ENCODE measurements around the gene SOBP. TPM values are rescaled to one million over a fixed set of nuclear protein-coding genes. Genes with fewer than 3 reads are reported as not detected.

SOBP gene
- total RNA-seq, 1 donor from 2014 or later: 1.7 TPM

DNA sequence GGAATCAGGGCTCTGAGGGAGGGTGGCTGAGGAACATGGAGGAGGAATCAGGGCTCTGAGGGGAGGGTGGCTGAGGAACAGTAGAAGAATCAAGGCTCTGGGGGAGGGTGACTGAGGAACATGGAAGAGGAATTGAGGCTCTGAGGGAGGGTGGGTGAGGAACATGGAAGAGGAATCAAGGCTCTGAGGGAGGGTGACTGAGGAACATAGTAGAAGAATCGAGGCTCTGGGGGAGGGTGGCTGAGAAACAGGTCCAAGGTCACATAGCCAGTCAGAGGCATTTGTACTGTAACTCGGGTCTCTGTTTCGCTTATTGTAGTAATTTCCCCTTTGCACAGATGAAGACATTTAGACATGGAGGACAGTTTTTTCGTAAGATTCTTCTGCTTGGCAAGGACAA lies 164.8 kb downstream of the SOBP start:
- ATAC-seq (peak; percentile 55), DNase-seq (ENCODE audit: low spot score) (no peak)

DNA sequence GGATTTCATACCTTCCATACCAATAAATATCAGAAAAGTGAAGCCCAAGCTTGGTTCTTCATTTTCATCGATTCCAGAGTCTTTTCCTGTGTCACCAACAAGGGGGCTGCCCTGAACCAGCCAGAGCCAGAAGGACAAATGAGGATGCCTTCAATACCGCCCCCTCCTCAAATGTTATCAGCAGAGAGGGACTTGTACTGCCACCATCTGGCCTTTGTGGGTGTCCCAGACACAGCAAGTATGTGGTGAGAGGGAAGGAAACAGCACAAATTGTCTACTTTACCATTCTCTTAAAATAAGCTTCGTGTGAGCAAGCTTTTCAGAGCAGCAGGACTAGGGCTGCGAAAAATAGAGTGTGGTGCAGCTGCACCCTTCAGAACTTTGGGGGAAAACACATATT lies 165.3 kb downstream of the SOBP start:
- no peak for DNase-seq (ENCODE audit: low spot score)
- ATAC-seq: peak; percentile 47

DNA sequence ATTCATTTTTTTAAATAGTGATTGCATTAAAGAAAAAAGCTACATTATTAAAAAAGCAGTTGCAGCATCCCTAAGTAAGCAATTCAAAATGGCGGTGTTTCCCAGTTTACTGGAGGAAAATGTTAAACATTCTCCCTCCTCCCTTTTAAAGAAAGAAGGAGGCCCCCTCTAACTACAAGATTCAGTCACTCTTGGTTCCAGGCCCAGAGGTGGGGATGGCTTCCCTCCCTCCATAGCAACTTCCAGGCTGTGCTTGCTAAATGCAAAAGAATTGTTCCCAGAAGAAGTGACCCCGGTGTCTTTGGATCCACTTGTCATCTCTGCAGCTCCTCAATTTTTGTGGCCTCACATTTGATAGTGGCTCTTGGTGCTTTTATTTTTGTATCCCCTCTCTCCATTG lies 165.9 kb downstream of the SOBP start:
- ATAC-seq (no peak), DNase-seq (ENCODE audit: low spot score) (no peak)

DNA sequence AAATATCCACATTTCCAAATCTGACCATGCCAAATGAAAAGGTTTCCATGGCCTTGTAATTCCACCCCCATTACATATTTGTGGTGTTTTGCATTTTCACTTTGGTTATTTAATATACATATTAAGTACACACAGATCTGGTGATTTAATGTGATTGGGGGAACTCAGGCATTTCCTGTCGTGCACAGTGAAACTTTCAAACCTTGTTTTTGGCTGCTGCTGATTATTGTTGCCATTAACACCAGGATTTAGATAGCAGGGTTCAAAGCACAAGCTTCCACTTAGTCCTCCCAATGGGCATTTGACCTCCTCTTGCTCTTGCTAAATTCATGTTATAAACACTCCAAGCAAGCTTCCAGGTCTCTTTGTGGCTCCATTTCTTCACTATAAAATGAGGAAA lies 166.5 kb downstream of the SOBP start:
- ATAC-seq (no peak), DNase-seq (ENCODE audit: low spot score) (no peak)

DNA sequence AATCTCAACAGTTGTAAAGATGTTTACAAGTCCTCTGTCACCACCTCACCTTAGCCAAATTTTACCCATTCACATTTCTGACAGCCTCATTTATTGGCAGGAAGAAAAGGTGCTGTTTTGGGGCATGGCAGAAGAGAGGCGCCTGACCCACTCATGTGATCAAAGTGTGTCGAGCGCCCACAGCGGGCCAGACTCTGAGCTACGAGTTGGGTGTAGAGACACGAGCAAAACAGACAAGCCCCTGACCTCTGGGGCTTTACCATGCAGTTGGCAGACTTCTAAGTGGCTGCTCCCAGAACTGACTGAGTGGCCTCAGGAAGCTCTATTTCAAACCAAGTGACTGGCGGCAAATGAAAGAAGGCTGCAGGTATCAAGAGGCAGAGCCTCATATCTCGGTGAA lies 167.0 kb downstream of the SOBP start:
- ATAC-seq: no peak
- DNase-seq (ENCODE audit: low spot score): no peak

DNA sequence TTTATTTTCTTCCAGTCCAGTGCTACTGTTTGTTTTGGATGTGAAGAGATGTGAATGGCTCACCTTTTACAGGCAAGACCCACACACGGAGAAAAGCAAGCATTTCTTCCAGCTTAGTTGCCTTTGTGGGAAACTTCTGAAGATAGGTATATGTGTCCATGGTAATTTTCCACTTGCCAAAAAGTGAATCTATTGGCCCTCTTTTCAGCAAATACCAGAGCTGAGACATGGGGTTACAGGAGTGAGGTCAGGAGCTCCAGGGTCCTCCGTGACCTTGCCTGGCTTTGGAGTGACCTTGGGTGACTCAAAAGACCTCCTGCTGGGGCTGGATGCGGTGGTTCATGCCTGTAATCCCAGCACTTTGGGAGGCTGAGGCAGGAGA lies 167.4 kb downstream of the SOBP start:
- DNase-seq (ENCODE audit: low spot score): no peak
- no peak for ATAC-seq

DNA sequence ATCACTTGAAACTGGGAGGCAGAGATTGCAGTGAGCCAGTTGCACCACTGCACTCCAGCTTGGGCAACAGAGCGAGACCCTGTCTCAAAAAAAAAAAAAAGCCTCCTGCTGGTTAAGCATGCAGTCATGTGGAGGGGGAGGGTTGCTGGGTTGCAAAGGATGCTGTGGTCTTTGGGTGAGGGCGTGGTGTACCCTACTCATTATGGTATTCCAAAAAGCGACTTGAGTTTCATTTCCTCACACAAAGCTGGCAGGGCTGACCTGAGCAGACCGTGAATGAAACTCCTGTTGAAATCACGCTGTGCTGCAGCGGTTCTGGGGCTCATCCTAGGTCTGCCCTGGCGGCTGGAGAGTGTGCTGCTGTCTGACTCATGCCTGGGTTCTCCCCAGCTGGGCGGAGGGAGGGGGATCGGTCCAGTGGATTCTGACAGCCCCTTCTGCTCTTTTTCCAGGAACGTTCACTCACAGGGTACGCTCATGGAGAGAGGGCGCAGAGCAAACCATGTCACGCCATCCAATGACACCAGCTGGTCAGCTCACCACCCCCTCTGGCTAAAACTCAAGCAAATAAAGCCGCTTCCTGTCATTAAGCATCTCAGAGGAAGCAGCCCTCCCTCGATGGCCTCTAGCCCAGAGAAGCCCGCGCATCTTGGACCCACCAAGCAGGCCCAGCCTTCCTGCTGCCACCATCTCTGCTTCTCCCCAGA lies 168.0 kb downstream of the SOBP start:
- peak; percentile 53 for ATAC-seq
- no peak for DNase-seq (ENCODE audit: low spot score)

DNA sequence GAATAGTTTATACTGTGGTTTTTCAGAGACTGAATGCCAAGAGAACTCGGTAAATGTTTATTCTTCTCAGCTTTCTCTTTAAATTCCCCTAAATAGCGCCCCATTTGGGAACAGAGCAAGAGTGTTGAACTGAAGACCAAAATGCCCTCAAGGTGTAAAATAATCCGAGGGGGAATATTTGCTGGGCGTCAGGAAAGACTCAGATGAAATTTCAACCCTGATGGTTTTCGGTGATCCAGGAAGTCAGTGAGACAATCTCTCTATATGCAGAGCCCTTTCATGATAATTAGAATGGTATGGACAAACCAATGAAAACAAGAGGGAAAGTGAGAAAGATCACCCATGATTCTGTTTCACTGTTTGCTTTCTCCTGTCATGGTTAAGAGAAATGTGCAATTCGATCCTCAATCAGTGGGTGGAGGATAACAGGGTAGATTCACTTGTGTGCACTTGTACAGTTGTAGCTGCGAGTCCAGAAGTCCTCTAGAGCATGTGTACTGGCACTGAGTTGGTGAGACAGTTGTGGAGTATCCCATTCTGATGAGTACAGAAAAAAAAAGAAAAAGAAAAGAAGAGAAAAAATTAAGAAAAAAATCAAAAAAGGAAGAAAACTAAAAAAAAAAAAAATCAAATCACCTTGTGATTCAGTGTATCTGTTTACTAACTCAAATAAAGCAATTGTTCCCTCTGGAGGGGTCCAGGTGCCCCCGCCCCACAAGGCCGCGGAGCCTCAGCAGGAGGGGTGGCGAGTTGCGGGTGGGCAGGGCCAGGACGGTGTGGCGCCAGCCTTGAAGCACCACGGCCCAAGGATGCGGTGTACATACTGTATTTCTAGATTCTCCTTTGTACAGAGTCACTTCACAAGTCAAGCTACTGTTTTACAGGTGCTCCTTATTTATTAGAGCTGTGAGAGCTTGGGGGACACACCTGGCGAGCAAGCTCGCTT lies 169.3 kb downstream of the SOBP start:
- DNase-seq (ENCODE audit: low spot score) (no peak), ATAC-seq (no peak)

DNA sequence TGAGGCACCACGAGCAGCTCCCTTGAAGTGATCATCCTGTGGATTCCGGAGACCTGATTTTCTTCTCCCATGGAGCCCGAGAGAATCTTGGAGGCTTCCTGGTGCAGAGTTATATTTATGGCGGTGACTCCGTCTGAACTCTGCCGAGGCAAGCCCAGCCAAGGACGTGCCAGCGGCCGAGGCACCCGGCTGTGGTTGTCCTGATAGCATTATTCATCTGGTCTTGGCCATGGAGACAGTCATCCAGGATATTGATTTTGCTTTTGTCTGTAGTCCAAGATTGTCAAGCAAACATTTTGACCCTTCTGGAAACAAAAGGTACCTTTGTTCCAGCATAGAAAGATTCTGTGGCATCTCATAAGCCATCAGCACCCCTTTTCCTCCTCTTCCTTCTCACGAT lies 170.9 kb downstream of the SOBP start:
- DNase-seq (ENCODE audit: low spot score) (no peak), ATAC-seq (peak; percentile 33)

DNA sequence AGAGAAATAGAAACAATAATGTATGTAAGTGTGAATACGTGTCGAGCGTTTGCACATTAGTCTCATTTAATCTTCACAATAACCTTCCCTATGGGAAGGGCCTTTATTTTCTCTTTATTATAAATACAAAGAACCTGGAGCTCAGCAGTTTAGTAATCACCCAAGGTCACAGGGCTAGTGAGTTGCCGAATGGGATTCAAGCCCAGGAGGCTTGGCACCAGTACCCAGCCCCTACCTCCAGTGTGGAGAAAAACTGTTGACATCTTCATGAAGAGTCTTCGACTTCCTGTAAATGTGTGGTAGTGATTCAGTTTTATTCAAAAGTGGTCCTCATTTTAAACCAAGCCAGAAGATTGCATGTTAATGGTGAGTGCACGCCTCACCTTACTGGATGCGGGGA lies 171.4 kb downstream of the SOBP start:
- ATAC-seq (peak; percentile 50), DNase-seq (ENCODE audit: low spot score) (no peak)

DNA sequence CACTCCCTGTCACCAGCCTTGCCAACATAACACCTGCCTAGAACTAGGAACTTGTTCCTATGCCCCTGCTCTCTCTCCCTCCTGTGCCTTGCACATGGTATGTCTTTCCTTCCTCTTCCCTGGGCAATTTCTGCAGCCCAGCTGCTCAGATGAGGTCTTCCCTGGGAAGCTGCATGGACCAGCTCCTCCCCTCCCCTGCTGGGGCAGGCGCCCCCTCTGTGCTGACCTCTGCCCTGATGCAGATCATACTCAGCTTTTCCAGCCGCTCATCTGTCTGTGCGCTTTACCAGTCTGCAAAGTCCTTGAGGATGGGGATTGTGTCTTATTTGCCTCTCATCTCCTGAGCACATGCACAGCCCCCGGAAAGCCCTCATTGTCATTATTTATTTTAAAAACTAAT lies 172.4 kb downstream of the SOBP start:
- ATAC-seq: no peak
- DNase-seq (ENCODE audit: low spot score): no peak

DNA sequence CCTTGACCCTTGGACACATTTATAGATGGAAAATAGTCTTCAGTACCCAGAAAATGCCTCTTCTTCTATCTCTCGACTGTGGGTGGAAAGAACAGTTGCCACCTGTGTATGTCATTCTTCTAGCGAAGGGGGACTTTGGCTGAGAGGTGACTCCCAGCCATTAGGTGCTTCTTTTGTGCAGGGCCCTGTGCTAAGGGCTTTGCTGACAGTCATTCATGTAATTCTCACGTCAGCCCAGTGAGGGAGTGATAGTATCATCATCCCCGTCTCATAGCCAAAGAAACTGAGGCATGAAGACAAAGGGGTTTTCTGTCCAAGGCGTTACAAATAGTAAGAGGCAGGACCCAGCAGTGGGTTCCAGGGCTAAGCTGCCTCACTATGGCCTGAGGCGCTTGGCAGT lies 173.4 kb downstream of the SOBP start:
- DNase-seq (ENCODE audit: low spot score): no peak

DNA sequence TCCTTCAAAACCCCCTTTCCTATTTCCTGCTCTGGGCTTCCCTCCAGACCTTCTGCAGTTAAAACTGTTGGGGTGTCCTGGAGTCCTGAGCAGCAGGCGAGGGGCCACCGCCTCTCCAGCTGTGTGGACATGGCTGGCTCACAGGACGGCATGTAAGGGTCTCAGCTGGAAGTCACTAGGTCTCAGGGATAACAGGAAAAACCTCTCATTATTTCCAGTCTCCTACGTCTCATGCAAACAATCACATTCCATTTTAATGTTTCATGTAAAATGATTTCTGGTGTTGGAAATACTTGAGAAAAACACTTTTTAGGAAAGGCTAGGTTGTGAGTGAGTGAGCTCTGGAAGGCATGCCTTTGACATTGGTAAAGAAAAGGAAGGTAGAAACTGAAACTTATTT lies 175.5 kb downstream of the SOBP start:
- DNase-seq (ENCODE audit: low spot score) (no peak), ATAC-seq (no peak)

More for the DNA sequence above, 173.4 kb downstream of the SOBP start:
- no peak for ATAC-seq

DNA sequence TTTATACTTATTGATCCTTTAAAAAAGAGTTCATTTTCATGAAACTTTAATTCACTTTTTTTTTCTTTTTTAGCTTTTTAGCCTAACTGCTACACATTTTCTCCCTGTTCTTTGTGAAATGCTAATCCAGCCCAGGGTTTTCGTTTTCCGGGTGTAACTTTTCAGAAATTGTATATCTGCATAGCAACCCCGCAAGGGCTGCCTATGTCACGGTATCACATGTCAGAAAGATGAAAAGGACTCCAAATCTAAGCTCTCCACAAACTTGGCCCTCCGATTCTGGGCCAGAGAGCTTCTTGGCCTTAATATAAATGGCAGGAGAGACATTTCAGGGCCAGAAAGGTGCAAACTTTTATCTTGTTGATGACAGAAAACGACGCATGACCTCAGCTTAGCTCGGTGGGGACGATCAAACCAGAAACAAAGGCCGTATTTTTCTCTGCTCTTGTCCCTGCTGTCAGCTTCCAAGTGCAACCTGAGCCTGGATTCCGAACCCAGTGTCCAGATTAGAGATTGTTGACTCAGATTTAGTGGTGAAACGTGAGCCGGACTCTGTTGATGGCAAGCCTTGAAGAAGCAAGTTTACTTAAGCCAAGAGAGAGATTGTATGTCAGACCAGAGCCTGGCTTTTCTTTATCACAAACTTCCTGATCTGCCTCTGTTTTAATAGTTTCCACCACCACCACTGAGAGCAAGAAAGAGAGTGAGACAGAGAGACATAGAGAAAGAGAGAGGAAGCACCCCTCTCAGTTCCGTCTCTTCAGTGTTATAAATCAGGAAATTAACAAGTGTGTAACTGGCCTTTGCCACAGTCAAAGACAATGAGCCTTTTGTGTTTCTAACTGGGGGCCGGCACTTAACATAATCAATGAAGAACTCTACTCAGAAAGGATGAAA lies 176.4 kb downstream of the SOBP start:
- no peak for ATAC-seq
- no peak for DNase-seq (ENCODE audit: low spot score)

DNA sequence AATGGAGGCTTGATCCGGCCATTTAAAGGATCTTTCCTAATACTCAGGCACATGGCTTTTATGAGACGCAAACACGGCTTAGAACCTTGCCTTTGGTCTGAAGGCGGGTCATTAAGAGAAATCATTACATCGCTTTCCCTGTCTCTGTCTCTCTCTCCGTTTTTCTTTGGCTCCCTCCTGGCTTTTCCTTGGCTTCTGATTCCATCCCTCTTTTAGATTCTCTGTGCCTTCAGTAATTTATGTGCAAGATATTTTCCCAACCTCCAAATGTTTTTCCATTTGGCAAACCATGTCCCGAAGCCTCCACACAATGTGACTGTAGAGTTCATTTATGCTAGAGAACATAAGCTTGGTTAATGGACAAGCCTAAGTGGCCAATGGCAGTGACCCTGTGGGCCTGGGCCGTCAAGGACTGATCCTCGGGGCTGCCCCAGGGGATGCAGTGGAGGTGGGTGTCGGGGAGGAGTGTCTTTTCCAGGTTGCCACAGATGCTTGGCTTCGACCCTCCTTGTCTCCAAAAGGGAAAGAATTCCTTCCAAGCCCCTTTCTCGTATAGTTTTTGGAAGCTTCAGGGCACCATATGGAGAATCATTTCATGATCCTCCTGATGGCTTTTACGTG lies 177.2 kb downstream of the SOBP start:
- ATAC-seq: no peak
- no peak for DNase-seq (ENCODE audit: low spot score)

DNA sequence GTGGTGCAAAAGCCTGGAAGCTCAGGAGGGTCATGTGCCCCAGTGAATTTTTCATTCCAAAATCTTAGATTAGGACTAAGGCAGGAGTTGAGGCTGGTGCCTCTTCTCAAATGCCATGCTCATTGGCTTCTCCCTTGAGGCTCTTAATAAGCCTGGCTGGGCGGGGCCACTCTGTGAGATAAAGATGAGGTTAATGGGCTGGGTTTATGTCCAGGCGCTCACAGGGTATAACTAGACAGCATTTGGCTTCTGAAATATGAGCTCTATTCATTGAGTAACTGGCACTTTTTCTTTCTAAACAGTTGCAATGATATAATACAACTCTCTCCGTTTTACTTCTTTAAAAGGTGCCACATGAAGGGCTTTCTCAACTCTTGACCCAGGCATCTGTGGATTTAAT lies 177.9 kb downstream of the SOBP start:
- DNase-seq (ENCODE audit: low spot score) (no peak), ATAC-seq (no peak)

DNA sequence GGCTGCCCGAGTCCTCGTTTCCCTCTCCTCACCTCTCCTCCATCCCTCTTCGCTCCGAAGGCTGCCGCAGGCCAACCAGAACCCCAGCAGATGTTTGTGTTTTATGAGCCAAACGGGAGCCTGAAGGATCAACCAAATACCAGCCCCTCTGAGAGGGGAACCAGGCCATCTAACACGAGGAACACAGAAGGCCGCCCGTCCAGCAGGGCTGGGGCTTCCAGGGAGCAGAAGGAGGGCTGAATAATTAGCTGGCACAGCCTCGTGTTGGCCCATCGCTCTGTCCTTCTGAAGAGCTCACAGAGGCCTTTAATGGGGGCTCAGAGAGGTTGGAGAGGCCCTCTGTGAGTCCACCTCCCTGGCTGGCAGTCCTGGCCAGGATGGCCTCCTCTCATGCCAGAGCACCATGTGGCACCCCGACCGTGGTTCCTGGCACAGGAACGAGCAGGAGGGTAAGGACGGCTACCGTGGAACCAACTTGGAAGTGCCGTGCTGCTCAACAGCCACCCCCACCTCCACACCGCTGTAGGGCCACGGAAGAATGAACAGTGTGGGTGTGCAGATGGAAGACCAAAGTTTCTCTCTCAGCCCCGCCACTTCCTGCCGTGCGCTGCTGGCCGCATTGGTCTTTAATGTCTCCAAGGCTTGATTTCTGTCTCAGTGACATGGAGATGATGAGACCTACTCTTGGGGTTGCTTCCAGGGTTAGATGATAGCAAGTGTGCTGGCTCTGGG lies 179.0 kb downstream of the SOBP start:
- DNase-seq (ENCODE audit: low spot score) (no peak), ATAC-seq (no peak)

DNA sequence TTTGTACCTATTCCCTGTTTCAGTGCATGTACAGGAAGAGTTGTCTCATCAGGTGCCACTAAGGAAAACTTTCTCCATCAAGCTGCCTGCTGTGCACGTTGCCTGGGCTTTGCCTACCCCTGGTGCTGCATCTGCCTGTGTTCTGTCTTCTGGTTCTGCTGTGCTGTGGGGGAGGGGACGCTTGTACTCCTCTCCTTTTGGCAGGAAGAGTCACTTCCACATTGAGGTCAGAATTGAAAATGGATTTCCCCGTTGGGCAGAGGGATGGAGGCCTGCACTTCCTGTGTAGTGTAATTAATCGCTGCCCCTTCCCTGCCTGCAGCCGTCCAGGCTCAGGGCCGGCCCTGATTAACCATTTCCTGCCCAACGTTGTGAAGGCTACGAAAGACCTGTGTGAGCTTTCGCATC lies 180.9 kb downstream of the SOBP start:
- peak; percentile 49 for DNase-seq (ENCODE audit: low spot score)

DNA sequence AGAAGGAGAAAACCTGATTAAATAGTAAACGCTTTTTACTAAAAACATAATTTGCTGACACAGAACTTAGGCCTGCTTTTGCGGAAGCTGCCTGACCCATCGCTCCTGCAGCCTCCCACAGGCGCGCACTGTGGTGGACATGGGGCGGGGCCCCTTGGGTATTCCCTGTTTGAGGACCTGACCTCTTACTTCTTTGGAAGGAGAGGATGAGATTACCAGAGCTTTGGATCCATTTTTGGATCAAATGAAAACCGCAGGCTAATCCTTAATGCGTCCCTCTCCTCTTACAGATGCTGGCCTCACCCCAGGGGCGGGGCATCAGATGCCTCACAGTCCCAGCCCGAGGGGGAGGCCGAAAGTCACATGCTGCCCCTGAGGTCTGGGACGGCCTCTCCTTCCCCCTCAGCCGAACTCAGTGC lies 183.2 kb downstream of the SOBP start:
- no peak for ATAC-seq
- DNase-seq (ENCODE audit: low spot score): no peak

More for the DNA sequence above, 180.9 kb downstream of the SOBP start:
- peak; percentile 39 for ATAC-seq
